Mesenchymal stem cell (in vitro differentiated cells and primary cell): Measurements from ENCODE around the gene CSHL1.
A peak's percentile ranks its signal among the peaks of the same experiment; 100 is the strongest.
"Not testable (repeated sequence)": the region's sequence is repeated elsewhere in the genome, so short reads cannot be mapped to it uniquely, and the experiment has no call there.

Experiments
- DNase-seq: peaks from one replicate; pipeline ENCODE4 v3.0.0-alpha.2; 2013
- H2AFZ ChIP-seq: one replicate; pipeline ENCODE4 v1.6.1; 2013; ENCODE audit warnings: low read depth, mild to moderate bottlenecking, control low read depth, inconsistent platforms, low read length, moderate library complexity
- H2AK5ac ChIP-seq: 2 replicates; pipeline ENCODE4 v1.6.1; 2013; ENCODE audit warnings: low read length, moderate library complexity, mild to moderate bottlenecking, inconsistent platforms; ENCODE audit not compliant: severe bottlenecking
- H2BK120ac ChIP-seq: one replicate; pipeline ENCODE4 v1.6.1; 2013; ENCODE audit warnings: low read depth, mild to moderate bottlenecking, inconsistent platforms, low read length, moderate library complexity
- H2BK12ac ChIP-seq, 2 experiments: one replicate each; pipeline ENCODE4 v1.6.1; 2013; ENCODE audit warnings: inconsistent platforms in 2 of 2, low read length in 2 of 2, mild to moderate bottlenecking in 2 of 2, moderate library complexity in 2 of 2, control low read depth in 1 of 2
- H2BK15ac ChIP-seq: one replicate; pipeline ENCODE4 v1.6.1; 2013; ENCODE audit warnings: mild to moderate bottlenecking, low read depth, inconsistent platforms; ENCODE audit not compliant: poor library complexity, severe bottlenecking
- H2BK5ac ChIP-seq: 2 replicates; pipeline ENCODE4 v1.6.1; 2013; ENCODE audit warnings: low read depth, mild to moderate bottlenecking, low read length, control low read depth, inconsistent platforms; ENCODE audit not compliant: poor library complexity, severe bottlenecking
- H3K14ac ChIP-seq, 2 experiments: one replicate each; pipeline ENCODE4 v1.6.1; 2013; ENCODE audit warnings: inconsistent platforms in 2 of 2, low read length in 2 of 2, control low read depth in 1 of 2, mild to moderate bottlenecking in 1 of 2, moderate library complexity in 1 of 2
- H3K18ac ChIP-seq, 2 experiments: one replicate each; pipeline ENCODE4 v1.6.1; 2013; ENCODE audit warnings: inconsistent platforms in 2 of 2, low read length in 2 of 2, control low read depth in 1 of 2, low read depth in 1 of 2, mild to moderate bottlenecking in 1 of 2
- H3K23ac ChIP-seq, 2 experiments: one replicate each; pipeline ENCODE4 v1.6.1; 2013; ENCODE audit warnings: inconsistent platforms in 2 of 2, low read length in 2 of 2, mild to moderate bottlenecking in 2 of 2, moderate library complexity in 2 of 2, control low read depth in 1 of 2
- H3K27ac ChIP-seq: 2 replicates; pipeline ENCODE4 v1.5.1; 2013; ENCODE audit warnings: mild to moderate bottlenecking, moderate library complexity, low read length, control low read depth, inconsistent platforms; ENCODE audit not compliant: poor library complexity, severe bottlenecking
- H3K27me3 ChIP-seq, 2 experiments: 2 replicates each; pipeline versions ENCODE4 v1.6.1 to v1.7.0; 2013; ENCODE audit warnings: low read length in 2 of 2, mild to moderate bottlenecking in 2 of 2, moderate library complexity in 2 of 2, control low read depth in 1 of 2, inconsistent platforms in 1 of 2; ENCODE audit not compliant: control insufficient read depth in 1 of 2, insufficient read depth in 1 of 2
- H3K36me3 ChIP-seq, 2 experiments: 2 replicates each; pipeline versions ENCODE4 v1.6.1 to v1.7.0; 2013; ENCODE audit warnings: low read length in 2 of 2, control low read depth in 1 of 2, inconsistent platforms in 1 of 2, low read depth in 1 of 2, mild to moderate bottlenecking in 1 of 2; ENCODE audit not compliant: insufficient read depth in 2 of 2, control insufficient read depth in 1 of 2
- H3K4ac ChIP-seq, 2 experiments: one replicate each; pipeline ENCODE4 v1.6.1; 2013; ENCODE audit warnings: inconsistent platforms in 2 of 2, low read length in 2 of 2, mild to moderate bottlenecking in 2 of 2, moderate library complexity in 2 of 2, control low read depth in 1 of 2, low read depth in 1 of 2
- H3K4me1 ChIP-seq: 2 replicates; pipeline ENCODE4 v1.6.1; 2013; ENCODE audit warnings: low read depth, low read length, control low read depth; ENCODE audit not compliant: control insufficient read depth, insufficient read depth
- H3K4me2 ChIP-seq: 2 replicates; pipeline ENCODE4 v1.6.1; 2013; ENCODE audit warnings: low read length, mild to moderate bottlenecking, inconsistent platforms; ENCODE audit not compliant: poor library complexity, severe bottlenecking
- H3K4me3 ChIP-seq, 2 experiments: 2 replicates each; pipeline versions ENCODE4 v1.5.1 to v1.7.0; 2013; ENCODE audit warnings: low read length in 2 of 2, mild to moderate bottlenecking in 2 of 2, control low read depth in 1 of 2, low read depth in 1 of 2; ENCODE audit not compliant: insufficient read depth in 1 of 2
- H3K79me1 ChIP-seq: replicated peaks from 2 replicates; pipeline ENCODE4 v1.6.1; 2013; ENCODE audit warnings: mild to moderate bottlenecking, control low read depth, low read length, inconsistent platforms; ENCODE audit not compliant: poor library complexity, severe bottlenecking
- H3K9ac ChIP-seq: 2 replicates; pipeline ENCODE4 v1.7.0; 2013; ENCODE audit warnings: mild to moderate bottlenecking, low read length, moderate library complexity
- H3K9me3 ChIP-seq: 2 replicates; pipeline ENCODE4 v1.7.0; 2013; ENCODE audit warnings: mild to moderate bottlenecking, low read length; ENCODE audit not compliant: control insufficient read depth
- H4K8ac ChIP-seq: one replicate; pipeline ENCODE4 v1.6.1; 2013; ENCODE audit warnings: inconsistent platforms, mild to moderate bottlenecking, low read length, moderate library complexity
- H4K91ac ChIP-seq: one replicate; pipeline ENCODE4 v1.6.1; 2013; ENCODE audit warnings: mild to moderate bottlenecking, low read length, inconsistent platforms
- WGBS: methylation state at CpG from one replicate; pipeline ENCODE4 v1.1.7; 2013; ENCODE audit warnings: mixed read lengths; 5-methylcytosine and 5-hydroxymethylcytosine counted together

The CSHL1 gene

GRCh38 chr17:63871646-63872365 is 39.3 kb downstream of the CSHL1 start:
- not testable (repeated sequence) for H2AK5ac ChIP-seq, H2BK120ac ChIP-seq, H3K14ac ChIP-seq, H3K23ac ChIP-seq, H3K27me3 ChIP-seq, H3K9ac ChIP-seq, H3K79me1 ChIP-seq, H2BK5ac ChIP-seq, H3K4me2 ChIP-seq, H4K91ac ChIP-seq, H3K9me3 ChIP-seq, H2BK15ac ChIP-seq, H3K36me3 ChIP-seq, H4K8ac ChIP-seq, H3K4ac ChIP-seq, DNase-seq, H3K27ac ChIP-seq, H3K4me1 ChIP-seq, H3K4me3 ChIP-seq, H2BK12ac ChIP-seq, H2AFZ ChIP-seq, H3K18ac ChIP-seq
- 96% methylated on average over 3 of the region's 15 CpGs for WGBS

- not testable (repeated sequence) for H3K36me3 ChIP-seq
- WGBS, result 100% methylated on average over 2 of the region's 4 CpGs
Measured at GRCh38 chr17:63870292-63870665, 40.8 kb downstream of the CSHL1 start.

GRCh38 chr17:63869491-63870291 is 41.4 kb downstream of the CSHL1 start:
- H3K4me2 ChIP-seq, H3K4me1 ChIP-seq, H2BK5ac ChIP-seq, H3K27ac ChIP-seq, H2BK15ac ChIP-seq, H3K4ac ChIP-seq, H4K91ac ChIP-seq, H3K9ac ChIP-seq, H3K18ac ChIP-seq, H3K79me1 ChIP-seq, H4K8ac ChIP-seq, H3K27me3 ChIP-seq, H3K23ac ChIP-seq, H2AK5ac ChIP-seq, H3K14ac ChIP-seq, H3K4me3 ChIP-seq, H3K9me3 ChIP-seq, H2BK120ac ChIP-seq, H2BK12ac ChIP-seq, DNase-seq, H3K36me3 ChIP-seq, H2AFZ ChIP-seq: not testable (repeated sequence)
- WGBS, result 25% methylated on average over 5 of the region's 9 CpGs

More at GRCh38 chr17:63870292-63870665, 40.8 kb downstream of the CSHL1 start:
- H2AFZ ChIP-seq, H2BK120ac ChIP-seq, H3K4ac ChIP-seq, H3K4me3 ChIP-seq, H4K91ac ChIP-seq, H3K23ac ChIP-seq, H4K8ac ChIP-seq, H3K9ac ChIP-seq, H2BK15ac ChIP-seq, DNase-seq, H3K4me1 ChIP-seq, H3K27ac ChIP-seq, H3K4me2 ChIP-seq, H2BK12ac ChIP-seq, H2AK5ac ChIP-seq, H2BK5ac ChIP-seq, H3K14ac ChIP-seq, H3K18ac ChIP-seq, H3K79me1 ChIP-seq, H3K27me3 ChIP-seq, H3K9me3 ChIP-seq: not testable (repeated sequence)

- H3K4me3 ChIP-seq, H2AFZ ChIP-seq, H3K4me1 ChIP-seq, H2AK5ac ChIP-seq, H3K36me3 ChIP-seq, H3K4me2 ChIP-seq, H3K4ac ChIP-seq, H2BK120ac ChIP-seq, H2BK12ac ChIP-seq, H2BK5ac ChIP-seq, H3K9ac ChIP-seq, H3K9me3 ChIP-seq, H2BK15ac ChIP-seq, H3K27me3 ChIP-seq, DNase-seq, H3K79me1 ChIP-seq, H4K8ac ChIP-seq, H3K23ac ChIP-seq, H3K14ac ChIP-seq, H3K27ac ChIP-seq, H3K18ac ChIP-seq: not testable (repeated sequence)
- WGBS, result 72% methylated on average over 4 of the region's 7 CpGs
- peak overlapping the region; percentile 80 for H4K91ac ChIP-seq
Measured at GRCh38 chr17:63866625-63867024, 44.4 kb downstream of the CSHL1 start.
